ENCODE measurements around the gene C16orf95. TPM values are rescaled to one million over a fixed set of nuclear protein-coding genes. Genes with fewer than 3 reads are reported as not detected.
A peak's percentile ranks its signal among the peaks of the same experiment; 100 is the strongest.

Gene C16orf95
- polyA plus RNA-seq, 1 donor, result 3.3 TPM

- H3K4me1 ChIP-seq (ENCODE audit: control insufficient read depth, insufficient read depth, low read length), result no peaks in the 10 kb centered on the region
- no peak overlapping the region for H3K27ac ChIP-seq (ENCODE audit: low read length)
- no peak overlapping the region for H3K4me3 ChIP-seq (ENCODE audit: low read length)
- WGBS (ENCODE audit: insufficient coverage, low lambda C conversion rate), result no CpG with 5 or more reads among the region's 21 CpGs
- DNase-seq, result no peak
- no peaks in the 10 kb centered on the region for H3K27me3 ChIP-seq (ENCODE audit: control insufficient read depth, insufficient read depth, low read length)
- H3K9me3 ChIP-seq (ENCODE audit: control insufficient read depth, low read depth, low read length), result no peaks in the 10 kb centered on the region
- peaks cover 24% of the 10 kb centered on the region for H3K36me3 ChIP-seq (ENCODE audit: control insufficient read depth, insufficient read depth, low read length)
Observed at GRCh38 chr16:87323727-87324410, 6.7 kb upstream of the C16orf95 start.

- no peaks in the 10 kb centered on the region for H3K9me3 ChIP-seq (ENCODE audit: control insufficient read depth, low read depth, low read length)
- peaks cover 7% of the 10 kb centered on the region for H3K4me1 ChIP-seq (ENCODE audit: control insufficient read depth, insufficient read depth, low read length)
- peaks cover 16% of the 10 kb centered on the region for H3K36me3 ChIP-seq (ENCODE audit: control insufficient read depth, insufficient read depth, low read length)
- no peak overlapping the region for H3K4me3 ChIP-seq (ENCODE audit: low read length)
- WGBS (ENCODE audit: insufficient coverage, low lambda C conversion rate), result no CpG with 5 or more reads among the region's 35 CpGs
- DNase-seq, result no peak
- H3K27ac ChIP-seq (ENCODE audit: low read length), result no peak overlapping the region
- no peaks in the 10 kb centered on the region for H3K27me3 ChIP-seq (ENCODE audit: control insufficient read depth, insufficient read depth, low read length)
Observed at GRCh38 chr16:87322833-87323726, 5.9 kb upstream of the C16orf95 start.

DNA sequence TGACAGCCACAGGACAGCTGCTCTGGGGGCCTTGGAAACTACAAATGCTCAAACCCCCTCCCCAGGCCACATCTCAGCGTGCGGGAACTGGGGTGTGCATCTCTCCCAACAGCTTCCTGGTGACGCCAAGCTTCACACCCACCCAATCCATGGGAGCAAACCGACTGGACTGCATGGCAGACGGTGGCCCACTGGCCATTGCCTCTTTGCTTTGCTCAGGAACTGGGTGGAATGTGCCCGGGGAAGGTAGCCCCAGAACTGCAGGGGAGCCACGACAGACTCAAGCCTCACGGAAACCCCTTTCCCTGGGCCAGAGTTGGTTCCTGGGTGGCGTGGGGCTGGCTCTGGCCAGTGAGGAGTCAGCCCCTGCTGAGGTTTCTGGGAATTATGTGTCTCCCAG is 5.2 kb upstream of the C16orf95 start:
- DNase-seq, result no peak
- H3K9me3 ChIP-seq (ENCODE audit: control insufficient read depth, low read depth, low read length), result no peaks in the 10 kb centered on the region
- H3K27ac ChIP-seq (ENCODE audit: low read length), result no peak overlapping the region
- peaks cover 7% of the 10 kb centered on the region for H3K4me1 ChIP-seq (ENCODE audit: control insufficient read depth, insufficient read depth, low read length)
- H3K4me3 ChIP-seq (ENCODE audit: low read length), result no peak overlapping the region
- H3K27me3 ChIP-seq (ENCODE audit: control insufficient read depth, insufficient read depth, low read length), result no peaks in the 10 kb centered on the region
- peaks cover 9% of the 10 kb centered on the region for H3K36me3 ChIP-seq (ENCODE audit: control insufficient read depth, insufficient read depth, low read length)
- WGBS (ENCODE audit: insufficient coverage, low lambda C conversion rate), result no CpG with 5 or more reads among the region's 9 CpGs

- DNase-seq, result no peak
- Histone ChIP-seq H3K36me3 (ENCODE audit: control insufficient read depth, insufficient read depth, low read length) (peaks cover 9% of the 10 kb centered on the region), H3K4me3 (ENCODE audit: low read length) (no peak overlapping the region), H3K27me3 (ENCODE audit: control insufficient read depth, insufficient read depth, low read length) (no peaks in the 10 kb centered on the region), H3K4me1 (ENCODE audit: control insufficient read depth, insufficient read depth, low read length) (peaks cover 7% of the 10 kb centered on the region), H3K9me3 (ENCODE audit: control insufficient read depth, low read depth, low read length) (no peaks in the 10 kb centered on the region), H3K27ac (ENCODE audit: low read length) (no peak overlapping the region)
- 97% methylated on average over 6 of the region's 20 CpGs for WGBS (ENCODE audit: insufficient coverage, low lambda C conversion rate)
Observed at GRCh38 chr16:87321336-87322107, 4.3 kb upstream of the C16orf95 start.

GRCh38 chr16:87320510-87321227 is 3.5 kb upstream of the C16orf95 start:
- no peak for DNase-seq
- Histone ChIP-seq H3K4me1 (ENCODE audit: control insufficient read depth, insufficient read depth, low read length) (peaks cover 7% of the 10 kb centered on the region), H3K9me3 (ENCODE audit: control insufficient read depth, low read depth, low read length) (no peaks in the 10 kb centered on the region), H3K27ac (ENCODE audit: low read length) (no peak overlapping the region), H3K36me3 (ENCODE audit: control insufficient read depth, insufficient read depth, low read length) (peaks cover 7% of the 10 kb centered on the region), H3K4me3 (ENCODE audit: low read length) (no peak overlapping the region), H3K27me3 (ENCODE audit: control insufficient read depth, insufficient read depth, low read length) (no peaks in the 10 kb centered on the region)
- WGBS (ENCODE audit: insufficient coverage, low lambda C conversion rate), result 100% methylated on average over 1 of the region's 12 CpGs

DNA sequence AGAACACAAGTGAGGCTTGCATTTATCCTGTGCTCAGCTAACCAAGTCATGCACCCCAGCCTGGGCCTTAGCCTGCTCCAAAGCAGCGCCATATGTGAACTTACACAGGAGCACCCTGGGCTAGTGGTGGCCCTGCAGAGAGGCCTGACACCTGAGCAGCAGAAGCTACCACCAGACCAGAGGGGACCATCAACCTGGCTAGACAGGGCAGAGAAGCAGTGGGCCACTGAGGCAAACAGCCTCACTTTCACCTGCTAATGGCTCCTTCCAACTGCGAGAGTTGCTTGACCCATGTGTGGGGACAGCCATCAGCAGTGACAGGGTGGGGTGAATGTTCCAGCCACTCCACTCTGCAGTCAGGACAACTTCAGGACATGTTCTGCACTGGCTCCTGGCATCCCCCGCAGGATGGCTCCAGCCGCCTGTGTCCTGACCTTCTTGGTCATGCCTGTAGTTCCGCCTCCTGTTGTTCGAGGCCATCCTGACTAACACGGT is 2.9 kb upstream of the C16orf95 start:
- DNase-seq, result no peak
- H3K9me3 ChIP-seq (ENCODE audit: control insufficient read depth, low read depth, low read length), result no peaks in the 10 kb centered on the region
- peaks cover 7% of the 10 kb centered on the region for H3K36me3 ChIP-seq (ENCODE audit: control insufficient read depth, insufficient read depth, low read length)
- no peaks in the 10 kb centered on the region for H3K27me3 ChIP-seq (ENCODE audit: control insufficient read depth, insufficient read depth, low read length)
- no CpG with 5 or more reads among the region's 7 CpGs for WGBS (ENCODE audit: insufficient coverage, low lambda C conversion rate)
- peaks cover 7% of the 10 kb centered on the region for H3K4me1 ChIP-seq (ENCODE audit: control insufficient read depth, insufficient read depth, low read length)
- no peak overlapping the region for H3K27ac ChIP-seq (ENCODE audit: low read length)
- H3K4me3 ChIP-seq (ENCODE audit: low read length), result no peak overlapping the region

DNA sequence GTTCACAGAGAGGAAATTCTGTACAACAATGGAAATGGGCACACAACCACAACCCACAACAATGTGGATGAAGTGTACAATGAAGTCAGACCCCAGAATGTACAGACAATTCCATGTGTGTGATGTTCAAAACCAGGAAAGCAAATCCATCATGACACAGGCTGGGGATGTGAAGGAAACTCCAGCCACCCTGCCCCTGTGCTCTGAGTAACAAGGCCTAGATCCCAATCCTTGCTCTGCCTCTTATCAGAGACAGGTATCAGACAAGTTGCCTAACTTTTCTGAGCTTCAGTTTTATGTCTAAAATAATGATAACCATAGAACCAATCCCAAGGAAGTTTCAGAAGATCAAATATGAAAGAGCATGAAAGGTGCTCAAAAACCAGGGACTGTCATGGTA is 1.8 kb upstream of the C16orf95 start:
- H3K27ac ChIP-seq (ENCODE audit: low read length), result no peak overlapping the region
- H3K36me3 ChIP-seq (ENCODE audit: control insufficient read depth, insufficient read depth, low read length), result peaks cover 5% of the 10 kb centered on the region
- no peak overlapping the region for H3K4me3 ChIP-seq (ENCODE audit: low read length)
- H3K4me1 ChIP-seq (ENCODE audit: control insufficient read depth, insufficient read depth, low read length), result peaks cover 7% of the 10 kb centered on the region
- no peak for DNase-seq
- H3K9me3 ChIP-seq (ENCODE audit: control insufficient read depth, low read depth, low read length), result no peaks in the 10 kb centered on the region
- no peaks in the 10 kb centered on the region for H3K27me3 ChIP-seq (ENCODE audit: control insufficient read depth, insufficient read depth, low read length)

DNA sequence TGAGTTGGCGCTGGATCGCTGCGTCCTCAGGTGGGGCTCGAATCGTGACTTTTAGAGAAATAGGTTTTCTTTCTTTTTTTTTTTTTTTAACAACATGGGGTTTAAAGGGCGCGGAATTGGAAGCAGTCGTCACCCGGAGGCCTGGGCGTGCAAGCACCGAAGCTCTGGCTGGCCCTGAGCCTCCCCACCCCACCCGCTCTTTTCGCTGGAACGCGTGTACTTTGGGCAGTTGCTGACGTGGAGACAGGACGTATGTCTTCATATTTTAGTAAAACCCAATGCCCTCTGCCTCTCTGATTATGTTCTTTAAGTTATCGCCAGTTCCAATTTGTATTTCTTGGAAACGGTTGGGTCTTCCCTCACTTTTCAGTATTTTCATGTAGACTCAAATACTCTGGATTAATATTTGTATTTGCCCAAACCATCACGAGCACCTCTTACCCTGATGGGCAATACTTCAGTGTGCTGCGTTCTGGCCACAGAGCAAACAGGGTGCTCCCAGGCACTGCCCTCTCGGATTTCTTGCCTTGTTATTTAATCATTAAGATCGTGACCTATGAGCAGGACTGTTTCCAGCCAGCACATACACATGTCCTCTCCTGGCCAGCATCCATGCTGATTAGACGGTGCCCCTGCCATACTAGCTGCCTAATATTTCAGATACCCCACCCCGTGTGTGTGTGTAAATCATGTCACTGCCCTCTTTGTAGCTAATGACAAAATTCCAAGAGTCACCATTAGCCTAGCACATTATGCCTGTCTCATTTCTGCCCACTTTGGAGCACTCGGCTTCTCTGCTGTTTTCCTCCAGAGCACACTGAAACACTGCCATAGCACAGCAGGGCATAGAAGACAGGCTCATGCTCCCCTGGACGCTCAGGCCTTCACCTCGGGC is 805 bp upstream of the C16orf95 start:
- Histone ChIP-seq H3K27me3 (ENCODE audit: control insufficient read depth, insufficient read depth, low read length) (no peaks in the 10 kb centered on the region), H3K4me1 (ENCODE audit: control insufficient read depth, insufficient read depth, low read length) (peaks cover 7% of the 10 kb centered on the region), H3K9me3 (ENCODE audit: control insufficient read depth, low read depth, low read length) (no peaks in the 10 kb centered on the region), H3K4me3 (ENCODE audit: low read length) (peak overlapping the region; percentile 97), H3K36me3 (ENCODE audit: control insufficient read depth, insufficient read depth, low read length) (peaks cover 2% of the 10 kb centered on the region), H3K27ac (ENCODE audit: low read length) (peak overlapping the region; percentile 85)
- WGBS (ENCODE audit: insufficient coverage, low lambda C conversion rate), result 0% methylated on average over 1 of the region's 28 CpGs
- DNase-seq, result peak; percentile 67 to 75

DNA sequence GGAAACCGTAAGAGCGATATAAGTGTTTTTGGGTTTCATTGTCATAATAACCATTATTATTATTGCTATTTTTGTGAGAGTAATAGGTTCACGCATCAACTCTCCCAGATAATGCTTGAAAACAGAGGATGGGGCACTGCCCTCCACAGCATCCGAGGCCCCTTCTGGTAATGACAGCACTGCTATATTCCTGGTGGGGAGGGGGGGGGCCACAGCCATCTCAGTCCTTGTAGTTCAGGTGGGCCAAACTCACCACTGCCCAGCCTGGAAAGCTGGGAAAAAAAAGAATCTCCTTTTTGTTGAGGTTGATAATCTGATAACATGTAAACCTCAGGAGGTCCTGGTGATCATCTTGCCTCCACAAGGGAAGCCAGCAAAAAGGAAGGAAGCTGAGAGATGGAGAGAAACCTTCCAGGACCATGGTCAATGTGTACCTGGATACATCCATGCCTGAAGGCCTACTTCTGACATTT is 706 bp downstream of the C16orf95 start:
- Histone ChIP-seq H3K27me3 (ENCODE audit: control insufficient read depth, insufficient read depth, low read length) (no peaks in the 10 kb centered on the region), H3K36me3 (ENCODE audit: control insufficient read depth, insufficient read depth, low read length) (peaks cover 2% of the 10 kb centered on the region), H3K27ac (ENCODE audit: low read length) (peak overlapping the region; percentile 85), H3K9me3 (ENCODE audit: control insufficient read depth, low read depth, low read length) (no peaks in the 10 kb centered on the region), H3K4me3 (ENCODE audit: low read length) (peak overlapping the region; percentile 97), H3K4me1 (ENCODE audit: control insufficient read depth, insufficient read depth, low read length) (peaks cover 7% of the 10 kb centered on the region)
- DNase-seq, result no peak
- no CpG with 5 or more reads among the region's 4 CpGs for whole genome bisulfite sequencing (ENCODE audit: insufficient coverage, low lambda C conversion rate)

Measured in large intestine (tissue), 3 donors.